HCT116 (cell line): ENCODE data around the gene CENPP. TPM values are rescaled to one million over a fixed set of nuclear protein-coding genes. Genes with fewer than 3 reads are reported as not detected.

Experiments
- ATAC-seq: fragments of 200-7000 bp; cut with Tn5 transposase; 2 replicates; pipeline ENCODE4 v1.9.1; 2020; ENCODE audit warnings: mild to moderate bottlenecking, moderate library complexity
- BruUV-seq: library from RNA; stranded (reverse); fragments of 400-500 nt; replicated peaks from 2 replicates; lab custom pipeline; 2021; lab: Mats Ljungman, UMichigan
- CTCF ChIA-PET: fragments of 300-600 bp; sonication (Branson Sonifier 250); formaldehyde crosslinking; loops from one replicate; lab custom pipeline; 2021; ENCODE audit warnings: antibody characterized with exemption; lab: Charles Lee
- POLR2A ChIA-PET: fragments of 300-600, 350-600 bp; sonication (Branson Sonifier 250); formaldehyde crosslinking; loops from one replicate; lab custom pipeline; 2021; ENCODE audit warnings: antibody characterized with exemption; lab: Charles Lee
- RAD21 ChIA-PET, 2 experiments: fragments of 300-600 bp; sonication (Branson Sonifier 250); formaldehyde crosslinking; loops; one replicate each; lab custom pipeline; 2023; ENCODE audit warnings: low total read pairs in 2 of 2; ENCODE audit not compliant: uncharacterized antibody in 2 of 2, unreplicated experiment in 2 of 2, low non-redundant PET in 1 of 2; lab: Charles Lee
- DNase-seq: peaks from one replicate; pipeline ENCODE4 v3.0.0-alpha.2; 2010; ENCODE audit warnings: low read depth, low spot score
- H2AFZ ChIP-seq: fragments of 200-600 bp; shearing (Covaris generic), sonication (generic); 2 replicates; pipeline ENCODE4 v1.6.1; 2017; ENCODE audit warnings: low read depth, mixed run types, mixed read lengths, antibody characterized with exemption, low read length; ENCODE audit not compliant: poor library complexity, severe bottlenecking
- H3K27ac ChIP-seq: 2 replicates; pipeline ENCODE4 v1.5.1; 2012; ENCODE audit warnings: low read depth, low read length
- H3K27me3 ChIP-seq: fragments of 200-600 bp; sonication (generic); 2 replicates; pipeline ENCODE4 v1.6.1; 2016; ENCODE audit warnings: mixed run types, low read length, mixed read lengths; ENCODE audit not compliant: insufficient read depth
- H3K36me3 ChIP-seq, 2 experiments: fragments of 200-500 bp in 1 of 2; fragments of 200-600 bp in 1 of 2; sonication (Bioruptor generic) in 1 of 2; sonication (generic) in 1 of 2; 2 replicates each; pipeline versions ENCODE4 v1.5.1 to v1.6.1; 2014 to 2016; ENCODE audit warnings: low read length in 2 of 2, inconsistent platforms in 1 of 2, mixed read lengths in 1 of 2, mixed run types in 1 of 2; ENCODE audit not compliant: insufficient read depth in 2 of 2, control insufficient read depth in 1 of 2
- H3K4me1 ChIP-seq, 2 experiments: fragments of 200-600 bp in 1 of 2; sonication (generic) in 1 of 2; 2 replicates each; pipeline versions ENCODE4 v1.5.1 to v1.6.1; 2012 to 2017; ENCODE audit warnings: low read length in 2 of 2, inconsistent platforms in 1 of 2, mild to moderate bottlenecking in 1 of 2, mixed read lengths in 1 of 2, mixed run types in 1 of 2, moderate library complexity in 1 of 2; ENCODE audit not compliant: insufficient read depth in 2 of 2, control insufficient read depth in 1 of 2
- H3K4me2 ChIP-seq: fragments of 200-600 bp; sonication (generic); 2 replicates; pipeline ENCODE4 v1.6.1; 2017; ENCODE audit warnings: mixed run types, low read length, mixed read lengths
- H3K4me3 ChIP-seq, 2 experiments: fragments of 200-600 bp in 1 of 2; sonication (generic) in 1 of 2; replicated peaks in 1 of 2; 2 replicates each; pipeline ENCODE4 v1.5.1; 2011 to 2016; ENCODE audit warnings: low read length in 2 of 2, control low read depth in 1 of 2, low read depth in 1 of 2, mild to moderate bottlenecking in 1 of 2, mixed read lengths in 1 of 2, mixed run types in 1 of 2
- H3K79me2 ChIP-seq: fragments of 200-600 bp; sonication (generic); 2 replicates; pipeline ENCODE4 v1.6.1; 2017; ENCODE audit warnings: mild to moderate bottlenecking, mixed run types, low read length, moderate library complexity, mixed read lengths; ENCODE audit not compliant: insufficient read depth
- H3K9ac ChIP-seq: fragments of 200-600 bp; sonication (generic); 2 replicates; pipeline ENCODE4 v1.6.1; 2016; ENCODE audit warnings: low read length, mixed read lengths
- H3K9me2 ChIP-seq: fragments of 200-600 bp; sonication (generic), shearing (Covaris generic); 2 replicates; pipeline ENCODE4 v1.6.1; 2017; ENCODE audit warnings: mixed run types, mild to moderate bottlenecking, moderate library complexity; ENCODE audit not compliant: insufficient read depth
- H3K9me3 ChIP-seq, 2 experiments: fragments of 200-500 bp in 1 of 2; fragments of 200-600 bp in 1 of 2; sonication (Bioruptor generic) in 1 of 2; sonication (generic) in 1 of 2; 2 replicates each; pipeline ENCODE4 v1.6.1; 2014 to 2017; ENCODE audit warnings: low read length in 2 of 2, mixed read lengths in 2 of 2, inconsistent platforms in 1 of 2, low read depth in 1 of 2, mild to moderate bottlenecking in 1 of 2, mixed run types in 1 of 2, moderate library complexity in 1 of 2; ENCODE audit not compliant: control insufficient read depth in 1 of 2, insufficient read depth in 1 of 2
- H4K20me1 ChIP-seq: fragments of 200-600 bp; sonication (generic), shearing (Covaris generic); 2 replicates; pipeline ENCODE4 v1.6.1; 2017; ENCODE audit warnings: mixed run types, mild to moderate bottlenecking, moderate library complexity; ENCODE audit not compliant: insufficient read depth
- CEBPB ChIP-seq: IDR thresholded peaks from 2 replicates; pipeline ENCODE4 v1.6.1; 2012; ENCODE audit warnings: low read depth
- EGR1 ChIP-seq: IDR thresholded peaks from 2 replicates; pipeline ENCODE4 v1.6.1; 2012; ENCODE audit warnings: low read depth
- EZH2phosphoT487 ChIP-seq: fragments of 200-600 bp; IDR thresholded peaks from 2 replicates; pipeline ENCODE4 v1.6.1; 2018; ENCODE audit warnings: antibody characterized with exemption, borderline replicate concordance
- FOSL1 ChIP-seq: IDR thresholded peaks from 2 replicates; pipeline ENCODE4 v1.6.1; 2012; ENCODE audit warnings: low read depth
- JUND ChIP-seq: IDR thresholded peaks from 2 replicates; pipeline ENCODE4 v1.6.1; 2012
- POLR2A ChIP-seq: IDR thresholded peaks from 2 replicates; pipeline ENCODE4 v1.7.0; 2011; ENCODE audit warnings: borderline replicate concordance; ENCODE audit not compliant: insufficient read depth, insufficient read length; ENCODE audit errors: extremely low read depth
- POLR2AphosphoS5 ChIP-seq: IDR thresholded peaks from 2 replicates; pipeline ENCODE4 v1.6.1; 2011; ENCODE audit warnings: mild to moderate bottlenecking, low read depth, low read length, moderate library complexity
- RAD21 ChIP-seq: IDR thresholded peaks from 2 replicates; pipeline ENCODE4 v1.6.1; 2012; ENCODE audit warnings: low read depth, mild to moderate bottlenecking
- SIN3A ChIP-seq: IDR thresholded peaks from 2 replicates; pipeline ENCODE4 v1.6.1; 2012; ENCODE audit warnings: low read depth
- SP1 ChIP-seq: IDR thresholded peaks from 2 replicates; pipeline ENCODE4 v1.6.1; 2012; ENCODE audit warnings: low read depth
- TCF7L2 ChIP-seq: IDR thresholded peaks from 2 replicates; pipeline ENCODE4 v1.7.0; 2011; ENCODE audit warnings: borderline replicate concordance, inconsistent platforms; ENCODE audit not compliant: insufficient read depth, insufficient read length; ENCODE audit errors: extremely low read depth
- YY1 ChIP-seq: IDR thresholded peaks from 2 replicates; pipeline ENCODE4 v1.6.1; 2011; ENCODE audit warnings: low read length, low read depth, moderate library complexity, mild to moderate bottlenecking; ENCODE audit not compliant: insufficient replicate concordance; ENCODE audit errors: extremely low read depth
- ZFX ChIP-seq: fragments of 450-650 bp; IDR thresholded peaks from 2 replicates; pipeline ENCODE4 v1.6.1; 2017
- ZNF274 ChIP-seq: fragments of 200-500 bp; sonication (Bioruptor generic); IDR thresholded peaks from 2 replicates; pipeline ENCODE4 v1.6.1; 2014; ENCODE audit warnings: mild to moderate bottlenecking, low read depth, low read length, inconsistent platforms
- intact Hi-C: fragments of 100-400 bp; cut with micrococcal nuclease; formaldehyde crosslinking; loops from 2 replicates; pipeline ENCODE4 v1.10.0; 2022
- total RNA-seq: library from RNA; stranded (reverse); gene quantifications from one replicate; pipeline ENCODE4 v1.2.1, GENCODE V29; 2021; ENCODE audit not compliant: unreplicated experiment
- TF ChIP-seq, protein P1 (sequence below), 3 experiments: fragments of 200-600 bp in 1 of 3; sonication (generic) in 1 of 3; IDR thresholded peaks in 2 of 3; conservative IDR thresholded peaks in 1 of 3; 2 replicates each; pipeline ENCODE4 v1.5.1; 2012 to 2017; ENCODE audit warnings: low read depth in 2 of 3, low read length in 2 of 3, antibody characterized with exemption in 1 of 3, borderline replicate concordance in 1 of 3, control low read depth in 1 of 3, mild to moderate bottlenecking in 1 of 3, mixed read lengths in 1 of 3, mixed run types in 1 of 3, moderate library complexity in 1 of 3; ENCODE audit not compliant: insufficient read depth in 1 of 3
- TF ChIP-seq, protein P2 (sequence below): IDR thresholded peaks from 2 replicates; pipeline ENCODE4 v1.6.1; 2011; ENCODE audit warnings: mild to moderate bottlenecking, low read length, moderate library complexity; ENCODE audit not compliant: insufficient replicate concordance; ENCODE audit errors: extremely low read depth
- TF ChIP-seq, protein P3 (sequence below): IDR thresholded peaks from 2 replicates; pipeline ENCODE4 v1.6.1; 2012
- TF ChIP-seq, protein P4 (sequence below): IDR thresholded peaks from 2 replicates; pipeline ENCODE4 v1.6.1; 2012; ENCODE audit warnings: low read depth
- TF ChIP-seq, protein P5 (sequence below): IDR thresholded peaks from 2 replicates; pipeline ENCODE4 v1.6.1; 2012

CENPP gene
- total RNA-seq, 1 experiment from 2014 or later, result 7.0 TPM

DNA sequence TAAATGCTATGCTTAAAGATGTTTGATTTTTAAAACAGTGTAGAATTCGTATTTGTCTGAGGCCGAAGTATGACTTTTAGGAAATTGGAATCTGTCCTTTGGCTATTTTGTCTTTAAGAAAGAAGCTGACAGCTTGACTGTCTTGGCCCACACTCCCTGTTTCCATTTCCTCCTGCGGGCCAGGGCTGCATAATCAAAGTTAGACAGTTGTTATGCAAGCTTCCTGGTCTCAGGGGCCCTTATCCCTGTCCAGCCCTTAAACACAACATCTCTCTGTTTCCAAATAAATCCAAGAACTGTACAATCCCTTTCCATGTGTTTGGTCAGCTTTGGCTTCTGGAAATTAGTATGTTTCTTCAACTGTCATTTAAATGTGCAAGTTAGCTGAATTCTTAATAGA, 264.6 kb downstream of the CENPP start:
- ChIA-PET RAD21 (no interaction called here), CTCF (no interaction called here), POLR2A (no interaction called here)
- no TSS peak for BruUV-seq
- Histone ChIP-seq H3K4me2 (no peak overlapping the region), H3K4me1 (no peaks in the 10 kb centered on the region), H3K27ac (no peak overlapping the region), H2AFZ (no peak overlapping the region), H3K4me3 (no peak overlapping the region), H3K9me2 (no peaks in the 10 kb centered on the region), H3K9ac (no peak overlapping the region), H3K9me3 (no peaks in the 10 kb centered on the region), H3K79me2 (no peaks in the 10 kb centered on the region), H3K36me3 (no peaks in the 10 kb centered on the region), H4K20me1 (no peaks in the 10 kb centered on the region), H3K27me3 (no peaks in the 10 kb centered on the region)
- DNase-seq (no peak), ATAC-seq (no peak)
- intact Hi-C loops, result no loop called here
- TF ChIP-seq SIN3A, result no peak
- TF ChIP-seq, protein P1, sequence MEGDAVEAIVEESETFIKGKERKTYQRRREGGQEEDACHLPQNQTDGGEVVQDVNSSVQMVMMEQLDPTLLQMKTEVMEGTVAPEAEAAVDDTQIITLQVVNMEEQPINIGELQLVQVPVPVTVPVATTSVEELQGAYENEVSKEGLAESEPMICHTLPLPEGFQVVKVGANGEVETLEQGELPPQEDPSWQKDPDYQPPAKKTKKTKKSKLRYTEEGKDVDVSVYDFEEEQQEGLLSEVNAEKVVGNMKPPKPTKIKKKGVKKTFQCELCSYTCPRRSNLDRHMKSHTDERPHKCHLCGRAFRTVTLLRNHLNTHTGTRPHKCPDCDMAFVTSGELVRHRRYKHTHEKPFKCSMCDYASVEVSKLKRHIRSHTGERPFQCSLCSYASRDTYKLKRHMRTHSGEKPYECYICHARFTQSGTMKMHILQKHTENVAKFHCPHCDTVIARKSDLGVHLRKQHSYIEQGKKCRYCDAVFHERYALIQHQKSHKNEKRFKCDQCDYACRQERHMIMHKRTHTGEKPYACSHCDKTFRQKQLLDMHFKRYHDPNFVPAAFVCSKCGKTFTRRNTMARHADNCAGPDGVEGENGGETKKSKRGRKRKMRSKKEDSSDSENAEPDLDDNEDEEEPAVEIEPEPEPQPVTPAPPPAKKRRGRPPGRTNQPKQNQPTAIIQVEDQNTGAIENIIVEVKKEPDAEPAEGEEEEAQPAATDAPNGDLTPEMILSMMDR (IDR thresholded peaks at IDR 0.05 in 2 of 3, conservative IDR thresholded peaks at IDR 0.05 in 1 of 3; ENCODE audit: borderline replicate concordance in 1 of 3, insufficient read depth in 1 of 3, low read depth in 2 of 3, low read length in 2 of 3), result no peak
- TF ChIP-seq EZH2phosphoT487, result no peak
- TF ChIP-seq RAD21, result no peak
- TF ChIP-seq, protein P2, sequence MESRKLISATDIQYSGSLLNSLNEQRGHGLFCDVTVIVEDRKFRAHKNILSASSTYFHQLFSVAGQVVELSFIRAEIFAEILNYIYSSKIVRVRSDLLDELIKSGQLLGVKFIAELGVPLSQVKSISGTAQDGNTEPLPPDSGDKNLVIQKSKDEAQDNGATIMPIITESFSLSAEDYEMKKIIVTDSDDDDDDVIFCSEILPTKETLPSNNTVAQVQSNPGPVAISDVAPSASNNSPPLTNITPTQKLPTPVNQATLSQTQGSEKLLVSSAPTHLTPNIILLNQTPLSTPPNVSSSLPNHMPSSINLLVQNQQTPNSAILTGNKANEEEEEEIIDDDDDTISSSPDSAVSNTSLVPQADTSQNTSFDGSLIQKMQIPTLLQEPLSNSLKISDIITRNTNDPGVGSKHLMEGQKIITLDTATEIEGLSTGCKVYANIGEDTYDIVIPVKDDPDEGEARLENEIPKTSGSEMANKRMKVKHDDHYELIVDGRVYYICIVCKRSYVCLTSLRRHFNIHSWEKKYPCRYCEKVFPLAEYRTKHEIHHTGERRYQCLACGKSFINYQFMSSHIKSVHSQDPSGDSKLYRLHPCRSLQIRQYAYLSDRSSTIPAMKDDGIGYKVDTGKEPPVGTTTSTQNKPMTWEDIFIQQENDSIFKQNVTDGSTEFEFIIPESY, result no peak
- no peak for TF ChIP-seq TCF7L2
- no peak for TF ChIP-seq SP1
- no peak for TF ChIP-seq YY1
- TF ChIP-seq, protein P3, sequence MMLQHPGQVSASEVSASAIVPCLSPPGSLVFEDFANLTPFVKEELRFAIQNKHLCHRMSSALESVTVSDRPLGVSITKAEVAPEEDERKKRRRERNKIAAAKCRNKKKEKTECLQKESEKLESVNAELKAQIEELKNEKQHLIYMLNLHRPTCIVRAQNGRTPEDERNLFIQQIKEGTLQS, result no peak
- TF ChIP-seq ZNF274, result no peak
- TF ChIP-seq, protein P4, sequence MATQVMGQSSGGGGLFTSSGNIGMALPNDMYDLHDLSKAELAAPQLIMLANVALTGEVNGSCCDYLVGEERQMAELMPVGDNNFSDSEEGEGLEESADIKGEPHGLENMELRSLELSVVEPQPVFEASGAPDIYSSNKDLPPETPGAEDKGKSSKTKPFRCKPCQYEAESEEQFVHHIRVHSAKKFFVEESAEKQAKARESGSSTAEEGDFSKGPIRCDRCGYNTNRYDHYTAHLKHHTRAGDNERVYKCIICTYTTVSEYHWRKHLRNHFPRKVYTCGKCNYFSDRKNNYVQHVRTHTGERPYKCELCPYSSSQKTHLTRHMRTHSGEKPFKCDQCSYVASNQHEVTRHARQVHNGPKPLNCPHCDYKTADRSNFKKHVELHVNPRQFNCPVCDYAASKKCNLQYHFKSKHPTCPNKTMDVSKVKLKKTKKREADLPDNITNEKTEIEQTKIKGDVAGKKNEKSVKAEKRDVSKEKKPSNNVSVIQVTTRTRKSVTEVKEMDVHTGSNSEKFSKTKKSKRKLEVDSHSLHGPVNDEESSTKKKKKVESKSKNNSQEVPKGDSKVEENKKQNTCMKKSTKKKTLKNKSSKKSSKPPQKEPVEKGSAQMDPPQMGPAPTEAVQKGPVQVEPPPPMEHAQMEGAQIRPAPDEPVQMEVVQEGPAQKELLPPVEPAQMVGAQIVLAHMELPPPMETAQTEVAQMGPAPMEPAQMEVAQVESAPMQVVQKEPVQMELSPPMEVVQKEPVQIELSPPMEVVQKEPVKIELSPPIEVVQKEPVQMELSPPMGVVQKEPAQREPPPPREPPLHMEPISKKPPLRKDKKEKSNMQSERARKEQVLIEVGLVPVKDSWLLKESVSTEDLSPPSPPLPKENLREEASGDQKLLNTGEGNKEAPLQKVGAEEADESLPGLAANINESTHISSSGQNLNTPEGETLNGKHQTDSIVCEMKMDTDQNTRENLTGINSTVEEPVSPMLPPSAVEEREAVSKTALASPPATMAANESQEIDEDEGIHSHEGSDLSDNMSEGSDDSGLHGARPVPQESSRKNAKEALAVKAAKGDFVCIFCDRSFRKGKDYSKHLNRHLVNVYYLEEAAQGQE, result no peak
- no peak for TF ChIP-seq FOSL1
- TF ChIP-seq, protein P5, sequence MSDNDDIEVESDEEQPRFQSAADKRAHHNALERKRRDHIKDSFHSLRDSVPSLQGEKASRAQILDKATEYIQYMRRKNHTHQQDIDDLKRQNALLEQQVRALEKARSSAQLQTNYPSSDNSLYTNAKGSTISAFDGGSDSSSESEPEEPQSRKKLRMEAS, result no peak
- no peak for TF ChIP-seq CEBPB
- TF ChIP-seq POLR2A, result no peak
- TF ChIP-seq POLR2AphosphoS5, result no peak
- TF ChIP-seq EGR1, result no peak
- TF ChIP-seq JUND, result no peak
- no peak for TF ChIP-seq ZFX
